ENCODE data around the gene SUPT4H1. TPM values are rescaled to one million over a fixed set of nuclear protein-coding genes. Genes with fewer than 3 reads are reported as not detected.

Gene SUPT4H1
- total and polyA plus RNA-seq, 9 of the 15 experiments (the other 6 are each of a cell fraction or from before 2014, with no cell fraction given) = 62.1 to 320 (median 117) TPM

GRCh38 chr17:58337600-58338453, 14.2 kb downstream of the SUPT4H1 start (continued):
- no peak for TF ChIP-seq BRCA1 (IDR thresholded peaks at IDR 0.05)
- no peak for TF ChIP-seq BRCA1 (CRISPR knock-in tag; IDR thresholded peaks at IDR 0.05)
- TF ChIP-seq PRMT5 (CRISPR knock-in tag; IDR thresholded peaks at IDR 0.05) = no peak
- TF ChIP-seq EHMT2 (IDR thresholded peaks at IDR 0.05) = no peak
- no peak for TF ChIP-seq ZNF274 (IDR thresholded peaks at IDR 0.05; ENCODE audit: borderline replicate concordance, low read depth, low read length)
- TF ChIP-seq ZBED1 (IDR thresholded peaks at IDR 0.05) = no peak
- no peak for TF ChIP-seq ZNF583 (CRISPR knock-in tag; IDR thresholded peaks at IDR 0.05)
- no peak for TF ChIP-seq SLC30A9 (CRISPR knock-in tag; IDR thresholded peaks at IDR 0.05)
- no peak; the same call in 1 of the 2 replicates for TF ChIP-seq XRCC5 (IDR thresholded peaks at IDR 0.05; ENCODE audit: low read depth, low read length)
- no peak for TF ChIP-seq E4F1 (CRISPR knock-in tag; IDR thresholded peaks at IDR 0.05; ENCODE audit: borderline replicate concordance)
- TF ChIP-seq ZFX (CRISPR knock-in tag; IDR thresholded peaks at IDR 0.05) = no peak
- 0 out of 2 replicates have a peak, but pooled peaks have one; percentile 44 for TF ChIP-seq ZBTB1 (CRISPR knock-in tag; IDR thresholded peaks at IDR 0.05; ENCODE audit: borderline replicate concordance, low read depth)
- TF ChIP-seq STAT6 (CRISPR knock-in tag; IDR thresholded peaks at IDR 0.05) = no peak
- TF ChIP-seq HNRNPK (IDR thresholded peaks at IDR 0.05; ENCODE audit: low read depth, low read length, poor library complexity, severe bottlenecking) = no peak
- TF ChIP-seq HEY1 (CRISPR knock-in tag; IDR thresholded peaks at IDR 0.05; ENCODE audit: borderline replicate concordance) = no peak
- peak; percentile 40; the same call in 1 of the 2 replicates for TF ChIP-seq NFE2 (IDR thresholded peaks at IDR 0.05; ENCODE audit: low read depth)
- no peak for TF ChIP-seq TCF15 (CRISPR knock-in tag; IDR thresholded peaks at IDR 0.05)
- peak; percentile 4; the same call in 1 of the 2 replicates for TF ChIP-seq DEAF1 (CRISPR knock-in tag; IDR thresholded peaks at IDR 0.05)
- TF ChIP-seq ARID3B (CRISPR knock-in tag; IDR thresholded peaks at IDR 0.05; ENCODE audit: borderline replicate concordance) = no peak
- TF ChIP-seq STAT5A (IDR thresholded peaks at IDR 0.05; ENCODE audit: borderline replicate concordance, low read length) = peak; percentile 21; the same call in 1 of the 2 replicates
